Measurements from ENCODE around the gene SASS6. TPM values are rescaled to one million over a fixed set of nuclear protein-coding genes. Genes with fewer than 3 reads are reported as not detected.

Gene SASS6
- total and polyA plus RNA-seq, 9 of the 15 experiments (the other 6 are each of a cell fraction or from before 2014, with no cell fraction given), result 11.6 to 34.1 (median 18.0) TPM

GRCh38 chr1:100037927-100038659 lies 94.6 kb downstream of the SASS6 start (continued):
- TF ChIP-seq GTF2B (IDR thresholded peaks at IDR 0.05; ENCODE audit: extremely low read depth, insufficient read length) (no peak), ZNF280B (CRISPR knock-in tag; IDR thresholded peaks at IDR 0.05) (no peak), RBM34 (IDR thresholded peaks at IDR 0.05; ENCODE audit: borderline replicate concordance, insufficient read depth, low read length) (no peak), NR2C2 (CRISPR knock-in tag; IDR thresholded peaks at IDR 0.05) (peak; percentile 65), NR2C2 (tag; IDR thresholded peaks at IDR 0.05) (no peak), MIER1 (IDR thresholded peaks at IDR 0.05; ENCODE audit: low read depth) (no peak), PKNOX1 (IDR thresholded peaks at IDR 0.05) (0 out of 2 replicates have a peak, but pooled peaks have one; percentile 8), NFIC (IDR thresholded peaks at IDR 0.05) (peak; percentile 46), NFRKB (IDR thresholded peaks at IDR 0.05; ENCODE audit: low read depth) (peak; percentile 77), HDAC6 (IDR thresholded peaks at IDR 0.05; ENCODE audit: low read depth, low read length) (no peak), ZNF408 (CRISPR knock-in tag; IDR thresholded peaks at IDR 0.05; ENCODE audit: low read depth) (no peak), PREB (CRISPR knock-in tag; IDR thresholded peaks at IDR 0.05) (peak; percentile 52; the same call in 1 of the 2 replicates), ZNF3 (CRISPR knock-in tag; IDR thresholded peaks at IDR 0.05) (no peak), CHD1 (IDR thresholded peaks at IDR 0.05; ENCODE audit: low read length) (peak; percentile 88), ELF4 (CRISPR knock-in tag; IDR thresholded peaks at IDR 0.05) (no peak), COPS2 (conservative IDR thresholded peaks at IDR 0.05) (no peak), BDP1 (IDR thresholded peaks at IDR 0.05; ENCODE audit: insufficient read depth, insufficient read length) (no peak), SIX5 (IDR thresholded peaks at IDR 0.05; ENCODE audit: borderline replicate concordance in 1 of 2, insufficient read depth in 1 of 2, low read depth in 1 of 2, low read length in 2 of 2) (no peak), TRIM24 (IDR thresholded peaks at IDR 0.05) (no peak), ZNF740 (CRISPR knock-in tag; IDR thresholded peaks at IDR 0.05) (no peak), ZNF740 (tag; IDR thresholded peaks at IDR 0.05) (no peak), CBX8 (IDR thresholded peaks at IDR 0.05; ENCODE audit: borderline replicate concordance, extremely low read depth, low read depth, low read length, poor library complexity, severe bottlenecking) (no peak), ZNF785 (CRISPR knock-in tag; IDR thresholded peaks at IDR 0.05) (no peak), SREBF2 (CRISPR knock-in tag; IDR thresholded peaks at IDR 0.05) (no peak)

All from K562 (cell line).